Endothelial cell of umbilical vein (primary cell): ENCODE measurements around the gene FAM118A. TPM values are rescaled to one million over a fixed set of nuclear protein-coding genes. Genes with fewer than 3 reads are reported as not detected.

Source experiments
- BruUV-seq: library from RNA; stranded (reverse); fragments of 400-500 nt; replicated peaks from 2 replicates; lab custom pipeline; 2021; lab: Mats Ljungman, UMichigan
- CTCF ChIA-PET: fragments of 300-600, 350-600 bp; sonication (Branson Sonifier 250); formaldehyde crosslinking; loops from one replicate; lab custom pipeline; 2021; ENCODE audit warnings: antibody characterized with exemption, inconsistent platforms; lab: Charles Lee
- POLR2A ChIA-PET: fragments of 300-600, 350-600 bp; sonication (Branson Sonifier 250); formaldehyde crosslinking; loops from one replicate; lab custom pipeline; 2021; ENCODE audit warnings: antibody characterized with exemption, inconsistent platforms; lab: Charles Lee
- DNase-seq: peaks from one replicate; pipeline ENCODE4 v3.0.0-alpha.2; 2011; ENCODE audit warnings: low read depth, low spot score
- FAIRE-seq: peaks from 2 replicates; lab custom pipeline; 2011; peaks lifted over from hg19 to GRCh38; lab: Jason Lieb, UNC
- H2AFZ ChIP-seq: 2 replicates; pipeline ENCODE4 v1.6.0; 2012; ENCODE audit warnings: low read depth, low read length, control low read depth, inconsistent platforms
- H3K27ac ChIP-seq: 2 replicates; pipeline ENCODE4 v1.5.1; 2011; ENCODE audit warnings: low read depth, mild to moderate bottlenecking, control low read depth, low read length, moderate library complexity; ENCODE audit not compliant: insufficient read depth
- H3K27me3 ChIP-seq, 2 experiments: 2 replicates each; pipeline versions ENCODE4 v1.6.0 to v1.6.1; 2011; ENCODE audit warnings: low read length in 2 of 2, mixed read lengths in 1 of 2; ENCODE audit not compliant: control insufficient read depth in 2 of 2, insufficient read depth in 2 of 2
- H3K36me3 ChIP-seq, 2 experiments: 2 replicates in 1 of 2; 3 replicates in 1 of 2; pipeline ENCODE4 v1.5.1; 2011; ENCODE audit warnings: low read length in 2 of 2, mild to moderate bottlenecking in 1 of 2, moderate library complexity in 1 of 2; ENCODE audit not compliant: control insufficient read depth in 2 of 2, insufficient read depth in 2 of 2; ENCODE audit errors: extremely low read depth in 1 of 2
- H3K4me1 ChIP-seq: 3 replicates; pipeline ENCODE4 v1.5.1; 2011; ENCODE audit warnings: mild to moderate bottlenecking, low read length; ENCODE audit not compliant: control insufficient read depth, insufficient read depth; ENCODE audit errors: extremely low read depth
- H3K4me2 ChIP-seq: 2 replicates; pipeline ENCODE4 v1.6.1; 2011; ENCODE audit warnings: low read length, control low read depth, mixed read lengths; ENCODE audit not compliant: insufficient read depth
- H3K4me3 ChIP-seq, 3 experiments: fragments of 200-600 bp in 1 of 3; sonication (generic), shearing (Covaris generic) in 1 of 3; replicated peaks in 1 of 3; 2 replicates each; pipeline ENCODE4 v1.5.1; 2011 to 2016; ENCODE audit warnings: control low read depth in 3 of 3, low read length in 3 of 3, mild to moderate bottlenecking in 2 of 3, inconsistent platforms in 1 of 3, low read depth in 1 of 3, moderate library complexity in 1 of 3; ENCODE audit not compliant: insufficient read depth in 1 of 3
- H3K79me2 ChIP-seq: 2 replicates; pipeline ENCODE4 v1.6.0; 2012; ENCODE audit warnings: low read length, inconsistent platforms; ENCODE audit not compliant: control insufficient read depth, insufficient read depth
- H3K9ac ChIP-seq: replicated peaks from 2 replicates; pipeline ENCODE3; 2011; ENCODE audit warnings: low read length, control low read depth; ENCODE audit not compliant: insufficient read depth; ENCODE audit errors: extremely low read depth
- H3K9me1 ChIP-seq: replicated peaks from 3 replicates; pipeline ENCODE4 v1.6.0; 2011; ENCODE audit warnings: mild to moderate bottlenecking, low read length; ENCODE audit not compliant: control insufficient read depth, insufficient read depth; ENCODE audit errors: extremely low read depth
- H3K9me3 ChIP-seq: replicated peaks from 2 replicates; pipeline ENCODE4 v1.5.1; 2012; ENCODE audit warnings: low read length, inconsistent platforms; ENCODE audit not compliant: control insufficient read depth, insufficient read depth
- H4K20me1 ChIP-seq: replicated peaks from 2 replicates; pipeline ENCODE3; 2011; ENCODE audit warnings: mild to moderate bottlenecking, low read length; ENCODE audit not compliant: control insufficient read depth, insufficient read depth; ENCODE audit errors: extremely low read depth
- EZH2 ChIP-seq: IDR thresholded peaks from 2 replicates; pipeline ENCODE4 v1.6.1; 2012; ENCODE audit warnings: borderline replicate concordance, low read depth, mild to moderate bottlenecking, moderate library complexity, low read length, inconsistent platforms; ENCODE audit not compliant: severe bottlenecking
- FOS ChIP-seq: IDR thresholded peaks from 2 replicates; pipeline ENCODE4 v1.6.1; 2011; ENCODE audit warnings: mild to moderate bottlenecking, low read length, moderate library complexity, borderline replicate concordance; ENCODE audit not compliant: insufficient read depth
- GATA2 ChIP-seq: IDR thresholded peaks from 2 replicates; pipeline ENCODE4 v1.7.0; 2011; ENCODE audit warnings: low read depth, mild to moderate bottlenecking, moderate library complexity, mixed read lengths, low read length; ENCODE audit not compliant: insufficient read length, insufficient read depth
- JUN ChIP-seq: IDR thresholded peaks from 2 replicates; pipeline ENCODE4 v1.6.1; 2011; ENCODE audit warnings: borderline replicate concordance, low read depth; ENCODE audit not compliant: insufficient read length, insufficient read depth
- MYC ChIP-seq: IDR thresholded peaks from one replicate; pipeline ENCODE4 v1.6.1; 2011; ENCODE audit warnings: mild to moderate bottlenecking, low read depth, low read length
- POLR2A ChIP-seq: IDR thresholded peaks from 2 replicates; pipeline ENCODE4 v1.6.1; 2012; ENCODE audit warnings: low read depth, mild to moderate bottlenecking, control low read depth, low read length
- POLR2AphosphoS5 ChIP-seq: IDR thresholded peaks from 2 replicates; pipeline ENCODE4 v1.6.1; 2012; ENCODE audit warnings: low read depth, mild to moderate bottlenecking, control low read depth, low read length, moderate library complexity; ENCODE audit not compliant: insufficient read depth
- dilution Hi-C: fragments of 300-500 bp; cut with MboI; formaldehyde crosslinking; loops from one replicate; pipeline ENCODE4 v1.15.0; 2019; ENCODE audit warnings: low sequenced_read_pairs; ENCODE audit not compliant: extremely low pct_ligation_motif_present
- intact Hi-C: fragments of 100-400 bp; cut with micrococcal nuclease; formaldehyde crosslinking; loops from one replicate; pipeline ENCODE4 v1.10.0; 2022
- polyA plus RNA-seq, 4 experiments: library from polyadenylated mRNA; depleted of rRNA in 3 of 4; stranded (reverse) in 3 of 4; unstranded in 1 of 4; fragments of >200 nt; gene quantifications; 2 replicates each; pipeline versions ENCODE4 v1.2.1 to v1.2.3, GENCODE V29; 2011 to 2012; ENCODE audit warnings: missing spikeins in 1 of 4
- total RNA-seq: library from RNA; stranded (reverse); gene quantifications from 2 replicates; pipeline ENCODE4 v1.2.3, GENCODE V29; 2021
- TF ChIP-seq, protein P1 (sequence below): IDR thresholded peaks from 2 replicates; pipeline ENCODE4 v1.6.1; 2011; ENCODE audit not compliant: insufficient read depth, insufficient read length
- TF ChIP-seq, protein P2 (sequence below), 2 donors: IDR thresholded peaks; 1 replicate in 1 of 2; 2 replicates in 1 of 2; pipeline ENCODE4 v1.5.1; 2011; ENCODE audit warnings: low read length in 2 of 2, mild to moderate bottlenecking in 2 of 2, moderate library complexity in 2 of 2, control low read depth in 1 of 2, inconsistent platforms in 1 of 2, low read depth in 1 of 2; ENCODE audit not compliant: insufficient read depth in 1 of 2; ENCODE audit errors: extremely low read depth in 1 of 2

FAM118A gene
- total and polyA plus RNA-seq, 2 donors (not counting 3 experiments of a cell fraction or from before 2014, with no cell fraction given), result 20.2 to 25.6 TPM

GRCh38 chr22:45329530-45329936 lies 19.8 kb downstream of the FAM118A start:
- Histone ChIP-seq H3K4me1 (no peaks in the 10 kb centered on the region), H2AFZ (no peak overlapping the region), H3K9me1 (no peaks in the 10 kb centered on the region), H3K9ac (no peak overlapping the region), H3K27ac (no peak overlapping the region), H3K36me3 (peaks cover 4 to 32% of the 10 kb centered on the region in 2 experiments), H3K9me3 (no peaks in the 10 kb centered on the region), H3K4me3 (no peak overlapping the region), H3K27me3 (no peaks in the 10 kb centered on the region), H3K4me2 (no peak overlapping the region), H4K20me1 (no peaks in the 10 kb centered on the region), H3K79me2 (no peaks in the 10 kb centered on the region)
- dilution Hi-C loops, result no loop called here
- CTCF ChIA-PET, result no interaction called here
- BruUV-seq, result no TSS peak
- DNase-seq (no peak), FAIRE-seq (no peak)
- POLR2A ChIA-PET, result no interaction called here
- intact Hi-C loops, result no loop called here
- no peak for TF ChIP-seq MYC
- TF ChIP-seq JUN, result no peak
- no peak for TF ChIP-seq POLR2AphosphoS5
- no peak for TF ChIP-seq POLR2A
- TF ChIP-seq EZH2, result no peak
- no peak for TF ChIP-seq GATA2
- TF ChIP-seq FOS, result no peak
- TF ChIP-seq, protein P1, sequence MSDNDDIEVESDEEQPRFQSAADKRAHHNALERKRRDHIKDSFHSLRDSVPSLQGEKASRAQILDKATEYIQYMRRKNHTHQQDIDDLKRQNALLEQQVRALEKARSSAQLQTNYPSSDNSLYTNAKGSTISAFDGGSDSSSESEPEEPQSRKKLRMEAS, result no peak
- TF ChIP-seq, protein P2, sequence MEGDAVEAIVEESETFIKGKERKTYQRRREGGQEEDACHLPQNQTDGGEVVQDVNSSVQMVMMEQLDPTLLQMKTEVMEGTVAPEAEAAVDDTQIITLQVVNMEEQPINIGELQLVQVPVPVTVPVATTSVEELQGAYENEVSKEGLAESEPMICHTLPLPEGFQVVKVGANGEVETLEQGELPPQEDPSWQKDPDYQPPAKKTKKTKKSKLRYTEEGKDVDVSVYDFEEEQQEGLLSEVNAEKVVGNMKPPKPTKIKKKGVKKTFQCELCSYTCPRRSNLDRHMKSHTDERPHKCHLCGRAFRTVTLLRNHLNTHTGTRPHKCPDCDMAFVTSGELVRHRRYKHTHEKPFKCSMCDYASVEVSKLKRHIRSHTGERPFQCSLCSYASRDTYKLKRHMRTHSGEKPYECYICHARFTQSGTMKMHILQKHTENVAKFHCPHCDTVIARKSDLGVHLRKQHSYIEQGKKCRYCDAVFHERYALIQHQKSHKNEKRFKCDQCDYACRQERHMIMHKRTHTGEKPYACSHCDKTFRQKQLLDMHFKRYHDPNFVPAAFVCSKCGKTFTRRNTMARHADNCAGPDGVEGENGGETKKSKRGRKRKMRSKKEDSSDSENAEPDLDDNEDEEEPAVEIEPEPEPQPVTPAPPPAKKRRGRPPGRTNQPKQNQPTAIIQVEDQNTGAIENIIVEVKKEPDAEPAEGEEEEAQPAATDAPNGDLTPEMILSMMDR (IDR thresholded peaks at IDR 0.05; ENCODE audit: extremely low read depth in 1 of 2, insufficient read depth in 1 of 2, low read depth in 1 of 2, low read length in 2 of 2), result no peak
